Aorta (tissue), 5 donors: ENCODE measurements around the gene TAF15. TPM values are rescaled to one million over a fixed set of nuclear protein-coding genes. Genes with fewer than 3 reads are reported as not detected.

Experiments used
- ATAC-seq: fragments of 200-7000 bp; cut with Tn5 transposase; one replicate; pipeline ENCODE4 v1.9.1; 2022; ENCODE audit warnings: moderate library complexity; ENCODE audit not compliant: low FRiP score
- DNase-seq, 2 donors: peaks; one replicate each; pipeline ENCODE4 v3.0.0-alpha.2; 2020
- H3K27ac ChIP-seq, 2 donors: one replicate each; pipeline ENCODE4 v1.5.1; 2013; ENCODE audit warnings: low read length in 2 of 2, mild to moderate bottlenecking in 2 of 2, moderate library complexity in 2 of 2, control low read depth in 1 of 2, inconsistent platforms in 1 of 2, low read depth in 1 of 2
- H3K27me3 ChIP-seq, 2 donors: one replicate each; pipeline ENCODE4 v1.6.1; 2013; ENCODE audit warnings: control low read depth in 1 of 2, low read length in 1 of 2, mild to moderate bottlenecking in 1 of 2, moderate library complexity in 1 of 2; ENCODE audit not compliant: insufficient read depth in 2 of 2, control insufficient read depth in 1 of 2
- H3K36me3 ChIP-seq, 2 donors: one replicate each; pipeline ENCODE4 v1.6.1; 2013; ENCODE audit warnings: control low read depth in 1 of 2, low read length in 1 of 2, mild to moderate bottlenecking in 1 of 2; ENCODE audit not compliant: insufficient read depth in 2 of 2, control insufficient read depth in 1 of 2
- H3K4me1 ChIP-seq, 2 donors: one replicate each; pipeline ENCODE4 v1.6.1; 2013; ENCODE audit warnings: low read length in 2 of 2, control low read depth in 1 of 2, mild to moderate bottlenecking in 1 of 2, moderate library complexity in 1 of 2; ENCODE audit not compliant: insufficient read depth in 2 of 2, control insufficient read depth in 1 of 2
- H3K4me3 ChIP-seq, 2 donors: one replicate each; pipeline ENCODE4 v1.5.1; 2013; ENCODE audit warnings: low read length in 2 of 2, control low read depth in 1 of 2, mild to moderate bottlenecking in 1 of 2
- H3K9me3 ChIP-seq: one replicate; pipeline ENCODE4 v1.6.1; 2013; ENCODE audit warnings: mild to moderate bottlenecking, low read length; ENCODE audit not compliant: control insufficient read depth
- WGBS, 2 donors: extraction: QIAGEN DNeasy Blood & Tissue Kit; methylation state at CpG; one replicate each; pipeline ENCODE4 v1.1.7; 2013; 5-methylcytosine and 5-hydroxymethylcytosine counted together
- intact Hi-C, 2 donors: fragments of 100-400 bp; cut with DNase I; formaldehyde crosslinking; loops; one replicate each; pipeline versions ENCODE4 v1.14.2 to v1.15.0; 2022
- polyA plus RNA-seq, 2 donors: library from polyadenylated mRNA; stranded (reverse); fragments of 200-250 nt; gene quantifications; one replicate each; pipeline ENCODE4 v1.2.3, GENCODE V29; 2013
- total RNA-seq, 2 donors: library from RNA; stranded (reverse); fragmentation: NEBNext Ultra II Directional; extraction: Animal tissue kit (Norgen Biotek cat#: 25700); gene quantifications; one replicate each; pipeline ENCODE4 v1.2.1, GENCODE V29; 2021
- donor health status: healthy with polysubstance abuse.
- donor health status: Bipolar disorder and iron deficiency.
- donor health status: DM: no; HTN: no; CAD: no.
- donor health status: DM: no; HTN: no; CAD: no.
- donor health status: DM: yes; HTN: yes; CAD: no.

Gene TAF15
- total and polyA plus RNA-seq, 4 donors: 86.2 to 167 (median 139) TPM

- H3K4me1 ChIP-seq: no peaks in the 10 kb centered on the region
- ATAC-seq (no peak), DNase-seq (no peak)
- intact Hi-C loops: no loop called here
- H3K4me3 ChIP-seq: no peak overlapping the region
- WGBS, 2 donors: 82 to 86% methylated on average over 4 of the region's 4 CpGs
- H3K9me3 ChIP-seq: no peaks in the 10 kb centered on the region
- H3K27ac ChIP-seq: no peak overlapping the region
- peaks cover 9 to 15% of the 10 kb centered on the region in 2 donors for H3K36me3 ChIP-seq
- H3K27me3 ChIP-seq: no peaks in the 10 kb centered on the region
Observed at GRCh38 chr17:35847633-35848373, 38.5 kb downstream of the TAF15 start.

- ATAC-seq: no peak
- H3K27ac ChIP-seq: no peak overlapping the region
- H3K27me3 ChIP-seq: no peaks in the 10 kb centered on the region
- no peaks in the 10 kb centered on the region for H3K9me3 ChIP-seq
- no peaks in the 10 kb centered on the region for H3K4me1 ChIP-seq
- intact Hi-C loops: no loop called here
- H3K4me3 ChIP-seq: no peak overlapping the region
- DNase-seq: no peak
- 61 to 64% methylated on average over 7 of the region's 7 CpGs for WGBS, 2 donors
- peaks cover 5 to 9% of the 10 kb centered on the region in 2 donors for H3K36me3 ChIP-seq
Observed at GRCh38 chr17:35849469-35850348, 40.4 kb downstream of the TAF15 start.

- intact Hi-C loops: no loop called here
- 56 to 59% methylated on average over 5 of the region's 5 CpGs for WGBS, 2 donors
- DNase-seq: no peak
- H3K9me3 ChIP-seq: no peaks in the 10 kb centered on the region
- no peak overlapping the region for H3K4me3 ChIP-seq
- H3K4me1 ChIP-seq: no peaks in the 10 kb centered on the region
- no peak overlapping the region for H3K27ac ChIP-seq
- H3K36me3 ChIP-seq: no peaks in the 10 kb centered on the region
- no peak for ATAC-seq
- no peaks in the 10 kb centered on the region for H3K27me3 ChIP-seq
Observed at GRCh38 chr17:35855965-35856364, 46.7 kb downstream of the TAF15 start.

GRCh38 chr17:35856603-35857002, 47.3 kb downstream of the TAF15 start:
- Histone ChIP-seq H3K27ac (no peak overlapping the region), H3K9me3 (no peaks in the 10 kb centered on the region), H3K36me3 (no peaks in the 10 kb centered on the region), H3K4me1 (no peaks in the 10 kb centered on the region), H3K4me3 (no peak overlapping the region), H3K27me3 (no peaks in the 10 kb centered on the region)
- WGBS, 2 donors: 87 to 93% methylated on average over 2 of the region's 2 CpGs
- no peak for DNase-seq
- no peak for ATAC-seq
- intact Hi-C loops: no loop called here

GRCh38 chr17:35864853-35865252, 55.6 kb downstream of the TAF15 start:
- H3K36me3 ChIP-seq: no peaks in the 10 kb centered on the region
- DNase-seq (no peak), ATAC-seq (no peak)
- intact Hi-C loops: no loop called here
- H3K9me3 ChIP-seq: no peaks in the 10 kb centered on the region
- H3K4me3 ChIP-seq: no peak overlapping the region
- no peaks in the 10 kb centered on the region for H3K4me1 ChIP-seq
- 80 to 86% methylated on average over 7 of the region's 7 CpGs for WGBS, 2 donors
- H3K27ac ChIP-seq: no peak overlapping the region
- H3K27me3 ChIP-seq: no peaks in the 10 kb centered on the region

DNA sequence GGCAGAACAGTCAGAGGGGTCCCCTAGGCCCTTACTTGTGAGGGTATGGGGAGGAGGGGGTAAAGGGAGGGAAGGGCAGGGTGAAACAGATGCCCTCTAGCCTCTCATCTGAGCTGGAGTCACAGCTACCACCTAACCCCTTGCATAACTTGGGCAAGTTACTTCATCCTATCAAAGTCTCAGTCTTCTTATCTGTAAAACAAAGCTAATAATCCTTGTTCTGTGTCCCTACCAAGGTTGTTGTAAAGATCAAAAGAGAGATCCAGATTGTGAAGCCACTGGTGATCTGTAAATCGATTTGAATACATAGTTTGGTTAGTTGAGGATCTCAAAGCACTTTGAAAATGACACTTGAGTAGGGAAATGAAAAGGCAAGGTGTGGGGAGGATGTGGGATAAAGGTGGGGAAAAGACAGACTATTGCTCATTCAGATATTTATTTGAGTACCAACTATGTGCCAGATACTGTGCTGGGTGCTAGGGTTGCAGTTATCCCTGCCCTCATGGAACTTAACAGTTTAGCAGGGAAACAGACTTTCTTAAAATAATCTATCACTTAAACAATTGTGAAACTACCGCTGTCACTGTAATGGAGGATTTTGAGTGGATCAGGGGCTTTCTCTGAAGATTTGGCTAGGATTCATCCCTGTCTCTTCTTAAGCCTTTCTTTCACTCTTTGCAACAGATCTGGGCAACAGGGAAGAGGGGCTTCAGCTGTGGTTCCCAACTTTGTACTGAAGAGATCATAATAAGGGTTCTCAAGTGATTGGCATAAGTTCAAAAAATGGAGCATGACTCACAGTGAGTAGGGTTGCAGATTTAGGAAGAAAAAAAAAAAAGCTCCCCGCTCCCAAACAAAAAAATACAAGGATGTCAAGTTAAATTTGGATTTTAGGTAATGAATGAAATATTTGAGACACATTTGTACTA, 56.4 kb downstream of the TAF15 start:
- H3K27ac ChIP-seq: no peak overlapping the region
- H3K4me1 ChIP-seq: no peaks in the 10 kb centered on the region
- H3K4me3 ChIP-seq: no peak overlapping the region
- H3K9me3 ChIP-seq: no peaks in the 10 kb centered on the region
- no peak for DNase-seq
- ATAC-seq: no peak
- H3K27me3 ChIP-seq: no peaks in the 10 kb centered on the region
- H3K36me3 ChIP-seq: no peaks in the 10 kb centered on the region
- WGBS, 2 donors: 60 to 63% methylated on average over 3 of the region's 3 CpGs
- intact Hi-C loops: no loop called here

GRCh38 chr17:35866341-35866950, 57.2 kb downstream of the TAF15 start:
- WGBS, 2 donors: 98 to 100% methylated on average over 1 of the region's 1 CpG
- Histone ChIP-seq H3K27ac (no peak overlapping the region), H3K36me3 (no peaks in the 10 kb centered on the region), H3K9me3 (no peaks in the 10 kb centered on the region), H3K27me3 (no peaks in the 10 kb centered on the region), H3K4me1 (no peaks in the 10 kb centered on the region), H3K4me3 (no peak overlapping the region)
- no peak for DNase-seq
- intact Hi-C loops: no loop called here
- ATAC-seq: no peak

DNA sequence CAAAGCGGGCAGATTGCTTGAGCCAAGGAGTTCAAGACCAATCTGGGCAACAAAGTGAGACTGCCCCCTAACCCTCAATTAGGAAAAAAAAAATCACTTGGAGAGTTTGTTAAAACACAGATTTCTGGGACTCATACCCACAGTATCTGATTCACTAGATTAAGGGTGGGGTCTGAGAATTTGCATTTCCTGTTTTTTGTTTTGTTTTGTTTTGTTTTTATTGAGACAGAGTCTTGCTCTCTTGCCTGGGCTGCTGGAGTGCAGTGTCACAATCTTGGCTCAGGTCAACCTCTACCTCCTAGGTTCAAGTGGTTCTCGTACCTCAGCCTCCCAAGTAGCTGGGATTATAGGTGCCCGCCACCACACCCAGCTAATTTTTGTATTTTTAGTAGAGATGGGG, 58.3 kb downstream of the TAF15 start:
- Histone ChIP-seq H3K4me1 (no peaks in the 10 kb centered on the region), H3K27ac (no peak overlapping the region), H3K27me3 (no peaks in the 10 kb centered on the region), H3K4me3 (no peak overlapping the region), H3K36me3 (no peaks in the 10 kb centered on the region), H3K9me3 (no peaks in the 10 kb centered on the region)
- intact Hi-C loops: no loop called here
- no peak for ATAC-seq
- DNase-seq: no peak
- WGBS, 2 donors: 96 to 99% methylated on average over 3 of the region's 3 CpGs
